ENCODE data around the gene FNTB.
"Not testable (repeated sequence)": the region's sequence is repeated elsewhere in the genome, so short reads cannot be mapped to it uniquely, and the experiment has no call there.

The FNTB gene

GRCh38 chr14:65087835-65088234 lies 101.1 kb downstream of the FNTB start:
- not testable (repeated sequence) for H2BK120ac ChIP-seq (ENCODE audit: low read depth, low read length); H4K8ac ChIP-seq (ENCODE audit: low read depth, low read length); H2AK5ac ChIP-seq (ENCODE audit: low read length); H3K79me2 ChIP-seq (ENCODE audit: control insufficient read depth, insufficient read depth, low read length); H3K27ac ChIP-seq (ENCODE audit: low read depth, low read length); DNase-seq; H4K5ac ChIP-seq (ENCODE audit: low read length); H2BK15ac ChIP-seq (replicated peaks; ENCODE audit: low read depth); H3K27me3 ChIP-seq (ENCODE audit: insufficient read depth, low read length, poor library complexity); H3K23ac ChIP-seq (ENCODE audit: low read length); H3K4ac ChIP-seq (ENCODE audit: low read depth, low read length); H2BK5ac ChIP-seq (ENCODE audit: low read length); H3K56ac ChIP-seq (ENCODE audit: low read length); H3K4me1 ChIP-seq (ENCODE audit: control insufficient read depth, low read depth, low read length); H3K4me2 ChIP-seq (ENCODE audit: low read length); H3K18ac ChIP-seq (ENCODE audit: low read length); H3K9ac ChIP-seq (ENCODE audit: low read length)
- no CpG with 5 or more reads among the region's 8 CpGs for WGBS (ENCODE audit: extremely low coverage, insufficient coverage, low lambda C conversion rate)
- peak overlapping the region; percentile 22 for H3K4me3 ChIP-seq (ENCODE audit: low read length)
- peaks cover 14% of the 10 kb centered on the region for H3K36me3 ChIP-seq (ENCODE audit: control insufficient read depth, insufficient read depth, low read length)
- peaks cover 12% of the 10 kb centered on the region for H3K79me1 ChIP-seq (ENCODE audit: low read length)

GRCh38 chr14:65092349-65092748 lies 105.7 kb downstream of the FNTB start:
- Histone ChIP-seq H3K79me2 (ENCODE audit: control insufficient read depth, insufficient read depth, low read length) (peaks cover 24% of the 10 kb centered on the region), H3K27ac (ENCODE audit: low read depth, low read length) (no peak overlapping the region), H3K36me3 (ENCODE audit: control insufficient read depth, insufficient read depth, low read length) (peaks cover 14% of the 10 kb centered on the region), H4K5ac (ENCODE audit: low read length) (no peak overlapping the region), H2BK5ac (ENCODE audit: low read length) (no peak overlapping the region), H3K4me3 (ENCODE audit: low read length) (no peak overlapping the region), H3K27me3 (ENCODE audit: insufficient read depth, low read length, poor library complexity) (no peaks in the 10 kb centered on the region), H2BK120ac (ENCODE audit: low read depth, low read length) (no peak overlapping the region), H2BK15ac (replicated peaks; ENCODE audit: low read depth) (no peak overlapping the region), H4K8ac (ENCODE audit: low read depth, low read length) (no peak overlapping the region), H3K79me1 (ENCODE audit: low read length) (peaks cover 29% of the 10 kb centered on the region), H3K18ac (ENCODE audit: low read length) (no peak overlapping the region), H3K4me1 (ENCODE audit: control insufficient read depth, low read depth, low read length) (no peaks in the 10 kb centered on the region), H2AK5ac (ENCODE audit: low read length) (no peak overlapping the region), H3K23ac (ENCODE audit: low read length) (no peak overlapping the region), H3K4ac (ENCODE audit: low read depth, low read length) (no peak overlapping the region), H3K4me2 (ENCODE audit: low read length) (no peak overlapping the region), H3K9ac (ENCODE audit: low read length) (no peak overlapping the region), H3K56ac (ENCODE audit: low read length) (no peak overlapping the region)
- WGBS (ENCODE audit: extremely low coverage, insufficient coverage, low lambda C conversion rate): no CpG with 5 or more reads among the region's 2 CpGs
- no peak for DNase-seq

GRCh38 chr14:65095633-65096205 lies 109.0 kb downstream of the FNTB start:
- H2AK5ac ChIP-seq (ENCODE audit: low read length): no peak overlapping the region
- peaks cover 29% of the 10 kb centered on the region for H3K79me2 ChIP-seq (ENCODE audit: control insufficient read depth, insufficient read depth, low read length)
- no peak overlapping the region for H3K4me3 ChIP-seq (ENCODE audit: low read length)
- no peak overlapping the region for H2BK120ac ChIP-seq (ENCODE audit: low read depth, low read length)
- peaks cover 24% of the 10 kb centered on the region for H3K79me1 ChIP-seq (ENCODE audit: low read length)
- DNase-seq: no peak
- no peaks in the 10 kb centered on the region for H3K4me1 ChIP-seq (ENCODE audit: control insufficient read depth, low read depth, low read length)
- H3K56ac ChIP-seq (ENCODE audit: low read length): no peak overlapping the region
- no peak overlapping the region for H2BK15ac ChIP-seq (replicated peaks; ENCODE audit: low read depth)
- H2BK5ac ChIP-seq (ENCODE audit: low read length): no peak overlapping the region
- H4K5ac ChIP-seq (ENCODE audit: low read length): no peak overlapping the region
- H3K27me3 ChIP-seq (ENCODE audit: insufficient read depth, low read length, poor library complexity): no peaks in the 10 kb centered on the region
- no peak overlapping the region for H3K18ac ChIP-seq (ENCODE audit: low read length)
- no peak overlapping the region for H4K8ac ChIP-seq (ENCODE audit: low read depth, low read length)
- no CpG with 5 or more reads among the region's 3 CpGs for WGBS (ENCODE audit: extremely low coverage, insufficient coverage, low lambda C conversion rate)
- no peak overlapping the region for H3K9ac ChIP-seq (ENCODE audit: low read length)
- peaks cover 6% of the 10 kb centered on the region for H3K36me3 ChIP-seq (ENCODE audit: control insufficient read depth, insufficient read depth, low read length)
- H3K23ac ChIP-seq (ENCODE audit: low read length): no peak overlapping the region
- H3K27ac ChIP-seq (ENCODE audit: low read depth, low read length): no peak overlapping the region
- no peak overlapping the region for H3K4ac ChIP-seq (ENCODE audit: low read depth, low read length)
- no peak overlapping the region for H3K4me2 ChIP-seq (ENCODE audit: low read length)

- Histone ChIP-seq H3K27me3 (ENCODE audit: insufficient read depth, low read length, poor library complexity) (no peaks in the 10 kb centered on the region), H3K36me3 (ENCODE audit: control insufficient read depth, insufficient read depth, low read length) (peaks cover 4% of the 10 kb centered on the region), H3K4ac (ENCODE audit: low read depth, low read length) (no peak overlapping the region), H2AK5ac (ENCODE audit: low read length) (no peak overlapping the region), H3K79me2 (ENCODE audit: control insufficient read depth, insufficient read depth, low read length) (peaks cover 34% of the 10 kb centered on the region), H3K4me1 (ENCODE audit: control insufficient read depth, low read depth, low read length) (no peaks in the 10 kb centered on the region), H3K4me2 (ENCODE audit: low read length) (no peak overlapping the region), H3K4me3 (ENCODE audit: low read length) (no peak overlapping the region), H2BK5ac (ENCODE audit: low read length) (no peak overlapping the region), H3K18ac (ENCODE audit: low read length) (no peak overlapping the region), H2BK120ac (ENCODE audit: low read depth, low read length) (no peak overlapping the region), H3K56ac (ENCODE audit: low read length) (no peak overlapping the region), H3K23ac (ENCODE audit: low read length) (no peak overlapping the region), H4K8ac (ENCODE audit: low read depth, low read length) (no peak overlapping the region), H2BK15ac (replicated peaks; ENCODE audit: low read depth) (no peak overlapping the region), H3K79me1 (ENCODE audit: low read length) (peaks cover 22% of the 10 kb centered on the region), H4K5ac (ENCODE audit: low read length) (no peak overlapping the region), H3K9ac (ENCODE audit: low read length) (no peak overlapping the region), H3K27ac (ENCODE audit: low read depth, low read length) (no peak overlapping the region)
- no CpG with 5 or more reads among the region's 6 CpGs for WGBS (ENCODE audit: extremely low coverage, insufficient coverage, low lambda C conversion rate)
- DNase-seq: no peak
Observed at GRCh38 chr14:65096323-65097089, 109.8 kb downstream of the FNTB start.

GRCh38 chr14:65098586-65098985 lies 111.9 kb downstream of the FNTB start:
- H3K36me3 ChIP-seq (ENCODE audit: control insufficient read depth, insufficient read depth, low read length): peaks cover 3% of the 10 kb centered on the region
- no peak overlapping the region for H3K56ac ChIP-seq (ENCODE audit: low read length)
- no peak overlapping the region for H3K4ac ChIP-seq (ENCODE audit: low read depth, low read length)
- no peak overlapping the region for H3K18ac ChIP-seq (ENCODE audit: low read length)
- H2BK5ac ChIP-seq (ENCODE audit: low read length): no peak overlapping the region
- H2AK5ac ChIP-seq (ENCODE audit: low read length): no peak overlapping the region
- no peak overlapping the region for H3K23ac ChIP-seq (ENCODE audit: low read length)
- no CpG with 5 or more reads among the region's 2 CpGs for WGBS (ENCODE audit: extremely low coverage, insufficient coverage, low lambda C conversion rate)
- DNase-seq: no peak
- H3K4me2 ChIP-seq (ENCODE audit: low read length): no peak overlapping the region
- H3K27ac ChIP-seq (ENCODE audit: low read depth, low read length): no peak overlapping the region
- H3K9ac ChIP-seq (ENCODE audit: low read length): no peak overlapping the region
- H2BK15ac ChIP-seq (replicated peaks; ENCODE audit: low read depth): no peak overlapping the region
- no peak overlapping the region for H3K4me3 ChIP-seq (ENCODE audit: low read length)
- H4K8ac ChIP-seq (ENCODE audit: low read depth, low read length): no peak overlapping the region
- H3K79me2 ChIP-seq (ENCODE audit: control insufficient read depth, insufficient read depth, low read length): peaks cover 37% of the 10 kb centered on the region
- H4K5ac ChIP-seq (ENCODE audit: low read length): no peak overlapping the region
- no peaks in the 10 kb centered on the region for H3K4me1 ChIP-seq (ENCODE audit: control insufficient read depth, low read depth, low read length)
- peaks cover 22% of the 10 kb centered on the region for H3K79me1 ChIP-seq (ENCODE audit: low read length)
- H3K27me3 ChIP-seq (ENCODE audit: insufficient read depth, low read length, poor library complexity): no peaks in the 10 kb centered on the region
- no peak overlapping the region for H2BK120ac ChIP-seq (ENCODE audit: low read depth, low read length)

Data from mesendoderm (in vitro differentiated cells).